HepG2 (cell line): Measurements from ENCODE around the gene CCDC102B. TPM values are rescaled to one million over a fixed set of nuclear protein-coding genes. Genes with fewer than 3 reads are reported as not detected.

Source experiments
- ATAC-seq: fragments of 200-7000 bp; cut with Tn5 transposase; 3 replicates; pipeline ENCODE4 v1.9.1; 2020; ENCODE audit warnings: mild to moderate bottlenecking, moderate library complexity
- BruUV-seq: library from RNA; stranded (reverse); fragments of 400-500 nt; replicated peaks from 2 replicates; lab custom pipeline; 2021; lab: Mats Ljungman, UMichigan
- CTCF ChIA-PET: fragments of 300-600 bp; formaldehyde crosslinking; extraction: SDS; loops from one replicate; lab custom pipeline; 2021; ENCODE audit warnings: low total read pairs, inconsistent platforms, low intra/inter-chr PET ratio; lab: Yijun Ruan, JAX
- POLR2A ChIA-PET: fragments of 350-600 bp; sonication (Branson Sonifier 250); formaldehyde crosslinking; loops from one replicate; lab custom pipeline; 2020; ENCODE audit warnings: antibody characterized with exemption, inconsistent platforms; lab: Yijun Ruan, JAX
- DNase-seq: peaks from one replicate; pipeline ENCODE4 v3.0.0-alpha.2; 2015; ENCODE audit warnings: low spot score
- FAIRE-seq: peaks from 3 replicates; lab custom pipeline; 2011; peaks lifted over from hg19 to GRCh38; lab: Jason Lieb, UNC
- H2AFZ ChIP-seq: one replicate; pipeline ENCODE4 v1.6.1; 2011; ENCODE audit warnings: low read length, inconsistent platforms
- H3K27ac ChIP-seq: fragments of 300-600 bp; 3 replicates; pipeline ENCODE4 v1.8.0; 2011; ENCODE audit warnings: mixed run types, mild to moderate bottlenecking, mixed read lengths, low read length, inconsistent platforms; ENCODE audit not compliant: insufficient read depth; ENCODE audit errors: extremely low read length
- H3K27me3 ChIP-seq, 2 experiments: fragments of 200-600 bp in 1 of 2; 2 replicates in 1 of 2; 3 replicates in 1 of 2; pipeline versions ENCODE4 v1.6.0 to v1.8.0; 2011; ENCODE audit warnings: low read length in 2 of 2, mild to moderate bottlenecking in 2 of 2, moderate library complexity in 2 of 2, inconsistent platforms in 1 of 2; ENCODE audit not compliant: insufficient read depth in 2 of 2, control insufficient read depth in 1 of 2
- H3K36me3 ChIP-seq, 2 experiments: fragments of 200-600 bp in 1 of 2; replicated peaks in 1 of 2; 2 replicates in 1 of 2; 3 replicates in 1 of 2; pipeline versions ENCODE4 v1.5.1 to v1.8.0; 2011; ENCODE audit warnings: low read length in 2 of 2, inconsistent platforms in 1 of 2; ENCODE audit not compliant: insufficient read depth in 2 of 2, control insufficient read depth in 1 of 2
- H3K4me1 ChIP-seq: 2 replicates; pipeline ENCODE4 v1.5.1; 2012; ENCODE audit warnings: low read length, inconsistent platforms; ENCODE audit not compliant: insufficient read depth
- H3K4me2 ChIP-seq: 2 replicates; pipeline ENCODE4 v1.6.0; 2011; ENCODE audit warnings: low read depth, low read length, inconsistent platforms
- H3K4me3 ChIP-seq, 3 experiments: fragments of 200-600 bp in 1 of 3; sonication (generic), shearing (Covaris generic) in 1 of 3; replicated peaks in 1 of 3; 2 replicates each; pipeline ENCODE4 v1.5.1; 2011 to 2016; ENCODE audit warnings: low read length in 3 of 3, inconsistent platforms in 2 of 3, low read depth in 2 of 3, mild to moderate bottlenecking in 2 of 3, control low read depth in 1 of 3, mixed read lengths in 1 of 3; ENCODE audit not compliant: insufficient read depth in 1 of 3
- H3K79me2 ChIP-seq: one replicate; pipeline ENCODE4 v1.6.1; 2011; ENCODE audit warnings: low read length, inconsistent platforms; ENCODE audit not compliant: insufficient read depth
- H3K9ac ChIP-seq: 2 replicates; pipeline ENCODE4 v1.6.0; 2011; ENCODE audit warnings: mild to moderate bottlenecking, low read depth, low read length, inconsistent platforms; ENCODE audit not compliant: insufficient read depth
- H3K9me3 ChIP-seq: 2 replicates; pipeline ENCODE4 v1.5.1; 2012; ENCODE audit warnings: mild to moderate bottlenecking, low read length
- H4K20me1 ChIP-seq: 2 replicates; pipeline ENCODE4 v1.6.0; 2011; ENCODE audit warnings: inconsistent platforms, mild to moderate bottlenecking, low read length, moderate library complexity; ENCODE audit not compliant: insufficient read depth
- ATM ChIP-seq: fragments of 450-650 bp; IDR thresholded peaks from 2 replicates; pipeline ENCODE4 v1.7.1; 2017; ENCODE audit warnings: mild to moderate bottlenecking, borderline replicate concordance
- DPF2 ChIP-seq: sonication (generic); formaldehyde crosslinking; IDR thresholded peaks from 2 replicates; pipeline ENCODE4 v1.4.0; 2020; ENCODE audit warnings: mild to moderate bottlenecking, low read depth, missing genetic modification reagents, borderline replicate concordance
- FOXK2 ChIP-seq: fragments of 450-650 bp; IDR thresholded peaks from 2 replicates; pipeline ENCODE4 v1.6.1; 2016
- MIER2 ChIP-seq: IDR thresholded peaks from 2 replicates; pipeline ENCODE4 v1.6.1; 2016; ENCODE audit warnings: missing biosample characterization, missing genetic modification reagents
- ZC3H13 ChIP-seq: sonication (generic); formaldehyde crosslinking; IDR thresholded peaks from 2 replicates; pipeline ENCODE4 v1.8.1; 2023; ENCODE audit warnings: mild to moderate bottlenecking, missing genetic modification reagents, moderate library complexity
- ZFP36 ChIP-seq: fragments of 150-350 bp; IDR thresholded peaks from 2 replicates; pipeline ENCODE4 v1.6.1; 2018; ENCODE audit warnings: borderline replicate concordance, low read length, low read depth; ENCODE audit not compliant: partially characterized antibody
- ZNF562 ChIP-seq: sonication (generic); formaldehyde crosslinking; IDR thresholded peaks from 2 replicates; pipeline ENCODE4 v1.8.0; 2022; ENCODE audit warnings: missing genetic modification reagents, borderline replicate concordance
- ZNF563 ChIP-seq: sonication (generic); formaldehyde crosslinking; IDR thresholded peaks from 2 replicates; pipeline ENCODE4 v1.8.0; 2022; ENCODE audit warnings: mild to moderate bottlenecking, moderate library complexity, missing genetic modification reagents
- ZNF564 ChIP-seq: sonication (generic); formaldehyde crosslinking; IDR thresholded peaks from 2 replicates; pipeline ENCODE4 v1.8.1; 2023; ENCODE audit warnings: mild to moderate bottlenecking, missing genetic modification reagents
- ZNF75D ChIP-seq: sonication (generic); formaldehyde crosslinking; IDR thresholded peaks from 2 replicates; pipeline ENCODE4 v1.8.1; 2023; ENCODE audit warnings: missing genetic modification reagents, mild to moderate bottlenecking, borderline replicate concordance
- WGBS: methylation state at CpG from one replicate; pipeline ENCODE4 v1.1.6; 2017; ENCODE audit warnings: low lambda C conversion rate; 5-methylcytosine and 5-hydroxymethylcytosine counted together
- in situ Hi-C: cut with HindIII; loops from 2 replicates; pipeline ENCODE4 v1.10.0; 2017; ENCODE audit warnings: low pct_unique_long_range_greater_than_20kb; ENCODE audit not compliant: extremely low pct_ligation_motif_present
- intact Hi-C: fragments of 100-400 bp; cut with micrococcal nuclease; formaldehyde crosslinking; loops from one replicate; pipeline ENCODE4 v1.10.0; 2022; ENCODE audit not compliant: unreplicated experiment
- polyA plus RNA-seq, 8 experiments: library from polyadenylated mRNA; depleted of rRNA in 3 of 8; stranded (reverse) in 7 of 8; unstranded in 1 of 8; fragments of >200 nt; fragmentation: Illumina TruSeq in 4 of 8; extraction: Trizol in 4 of 8; gene quantifications; 2 replicates each; pipeline versions ENCODE4 v1.2.1 to v1.2.3, GENCODE V29; 2011 to 2016; ENCODE audit warnings: low read depth in 4 of 8, missing spikeins in 1 of 8, mixed read lengths in 1 of 8; ENCODE audit not compliant: insufficient read depth in 1 of 8
- total RNA-seq, 5 experiments: library from RNA; depleted of rRNA; stranded (reverse); fragments of >200 nt; fragmentation: Illumina TruSeq; extraction: Trizol; gene quantifications; 2 replicates each; pipeline ENCODE4 v1.2.3, GENCODE V29; 2016; ENCODE audit warnings: low read depth in 1 of 5
- TF ChIP-seq, protein P1 (sequence below): sonication (generic); formaldehyde crosslinking; conservative IDR thresholded peaks from 2 replicates; pipeline ENCODE4 v1.4.0; 2020; ENCODE audit warnings: missing genetic modification reagents
- TF ChIP-seq, protein P2 (sequence below): sonication (generic); formaldehyde crosslinking; IDR thresholded peaks from 2 replicates; pipeline ENCODE4 v1.8.1; 2023; ENCODE audit warnings: mild to moderate bottlenecking, missing genetic modification reagents
- TF ChIP-seq, protein P3 (sequence below): sonication (generic); formaldehyde crosslinking; IDR thresholded peaks from 2 replicates; pipeline ENCODE4 v1.4.0; 2020; ENCODE audit warnings: mild to moderate bottlenecking, missing genetic modification reagents
- TF ChIP-seq, protein P4 (sequence below): sonication (generic); formaldehyde crosslinking; IDR thresholded peaks from 2 replicates; pipeline ENCODE4 v1.8.0; 2022; ENCODE audit warnings: missing genetic modification reagents, mild to moderate bottlenecking, borderline replicate concordance

The CCDC102B gene
- total and polyA plus RNA-seq, 2 of the 13 experiments (the other 11 are each of a cell fraction or from before 2014, with no cell fraction given) = 2.3 to 3.7 TPM

DNA sequence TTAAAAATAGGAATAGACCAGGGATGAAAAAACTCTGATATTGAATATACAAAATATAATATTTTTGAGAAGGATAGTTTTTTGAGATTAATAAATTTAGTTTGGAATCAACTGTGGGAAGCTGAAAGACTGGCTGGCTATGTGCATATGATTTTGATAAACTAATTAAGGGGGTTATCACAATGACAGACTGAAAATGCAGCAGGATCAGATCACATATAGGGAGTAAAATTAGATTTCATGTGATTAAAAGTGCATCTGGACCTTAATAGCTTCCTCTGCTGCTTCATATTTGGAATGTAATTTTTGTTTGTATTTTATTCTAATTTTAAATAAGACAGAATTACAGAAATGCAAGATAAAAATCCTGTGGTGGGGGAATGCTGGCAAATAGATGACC, 111.7 kb downstream of the CCDC102B start:
- intact Hi-C loops (no loop called here), in situ Hi-C loops (no loop called here)
- no peak overlapping the region for H3K4me2 ChIP-seq
- ATAC-seq = no peak
- H3K27me3 ChIP-seq = no peaks in the 10 kb centered on the region
- no peak overlapping the region for H3K9ac ChIP-seq
- H4K20me1 ChIP-seq = no peaks in the 10 kb centered on the region
- H3K36me3 ChIP-seq = no peaks in the 10 kb centered on the region
- POLR2A ChIA-PET = no interaction called here
- H3K4me1 ChIP-seq = no peaks in the 10 kb centered on the region
- no peak overlapping the region for H3K27ac ChIP-seq
- CTCF ChIA-PET = no interaction called here
- DNase-seq = no peak
- no peak for FAIRE-seq
- H3K79me2 ChIP-seq = no peaks in the 10 kb centered on the region
- TF ChIP-seq, protein P1, sequence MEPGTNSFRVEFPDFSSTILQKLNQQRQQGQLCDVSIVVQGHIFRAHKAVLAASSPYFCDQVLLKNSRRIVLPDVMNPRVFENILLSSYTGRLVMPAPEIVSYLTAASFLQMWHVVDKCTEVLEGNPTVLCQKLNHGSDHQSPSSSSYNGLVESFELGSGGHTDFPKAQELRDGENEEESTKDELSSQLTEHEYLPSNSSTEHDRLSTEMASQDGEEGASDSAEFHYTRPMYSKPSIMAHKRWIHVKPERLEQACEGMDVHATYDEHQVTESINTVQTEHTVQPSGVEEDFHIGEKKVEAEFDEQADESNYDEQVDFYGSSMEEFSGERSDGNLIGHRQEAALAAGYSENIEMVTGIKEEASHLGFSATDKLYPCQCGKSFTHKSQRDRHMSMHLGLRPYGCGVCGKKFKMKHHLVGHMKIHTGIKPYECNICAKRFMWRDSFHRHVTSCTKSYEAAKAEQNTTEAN (CRISPR knock-in tag) = no peak
- no TSS peak for BruUV-seq
- H2AFZ ChIP-seq = no peak overlapping the region
- H3K4me3 ChIP-seq = no peak overlapping the region
- no peaks in the 10 kb centered on the region for H3K9me3 ChIP-seq

DNA sequence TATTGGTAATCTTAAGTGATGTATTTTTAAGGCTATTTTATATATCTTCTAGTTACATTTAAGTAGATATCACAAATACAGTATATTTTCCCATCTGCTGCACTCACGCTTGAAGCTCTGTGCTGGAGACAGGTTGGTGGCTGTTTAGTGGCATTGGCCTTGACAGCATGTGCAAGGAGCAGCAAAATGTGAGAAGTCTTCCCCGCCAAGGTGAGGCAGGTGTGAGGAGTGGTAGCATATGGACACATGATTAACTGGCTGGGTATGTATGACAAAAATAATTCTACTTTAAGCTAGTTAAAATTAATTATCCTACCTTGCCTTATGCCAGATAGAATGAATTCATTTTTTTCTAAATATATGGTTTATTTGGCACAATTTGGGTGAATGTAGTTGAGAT, 117.2 kb downstream of the CCDC102B start:
- no peak overlapping the region for H3K27ac ChIP-seq
- TF ChIP-seq ATM (no peak), ZFP36 (no peak), ZC3H13 (CRISPR knock-in tag) (no peak), ZNF564 (CRISPR knock-in tag) (no peak), MIER2 (CRISPR knock-in tag) (no peak), FOXK2 (no peak), DPF2 (CRISPR knock-in tag) (no peak), ZNF562 (no peak), ZNF75D (CRISPR knock-in tag) (no peak), ZNF563 (CRISPR knock-in tag) (no peak)
- TF ChIP-seq, protein P2, sequence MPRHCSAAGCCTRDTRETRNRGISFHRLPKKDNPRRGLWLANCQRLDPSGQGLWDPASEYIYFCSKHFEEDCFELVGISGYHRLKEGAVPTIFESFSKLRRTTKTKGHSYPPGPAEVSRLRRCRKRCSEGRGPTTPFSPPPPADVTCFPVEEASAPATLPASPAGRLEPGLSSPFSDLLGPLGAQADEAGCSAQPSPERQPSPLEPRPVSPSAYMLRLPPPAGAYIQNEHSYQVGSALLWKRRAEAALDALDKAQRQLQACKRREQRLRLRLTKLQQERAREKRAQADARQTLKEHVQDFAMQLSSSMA (CRISPR knock-in tag) = no peak
- TF ChIP-seq, protein P3, sequence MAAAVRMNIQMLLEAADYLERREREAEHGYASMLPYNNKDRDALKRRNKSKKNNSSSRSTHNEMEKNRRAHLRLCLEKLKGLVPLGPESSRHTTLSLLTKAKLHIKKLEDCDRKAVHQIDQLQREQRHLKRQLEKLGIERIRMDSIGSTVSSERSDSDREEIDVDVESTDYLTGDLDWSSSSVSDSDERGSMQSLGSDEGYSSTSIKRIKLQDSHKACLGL = no peak
- TF ChIP-seq, protein P4, sequence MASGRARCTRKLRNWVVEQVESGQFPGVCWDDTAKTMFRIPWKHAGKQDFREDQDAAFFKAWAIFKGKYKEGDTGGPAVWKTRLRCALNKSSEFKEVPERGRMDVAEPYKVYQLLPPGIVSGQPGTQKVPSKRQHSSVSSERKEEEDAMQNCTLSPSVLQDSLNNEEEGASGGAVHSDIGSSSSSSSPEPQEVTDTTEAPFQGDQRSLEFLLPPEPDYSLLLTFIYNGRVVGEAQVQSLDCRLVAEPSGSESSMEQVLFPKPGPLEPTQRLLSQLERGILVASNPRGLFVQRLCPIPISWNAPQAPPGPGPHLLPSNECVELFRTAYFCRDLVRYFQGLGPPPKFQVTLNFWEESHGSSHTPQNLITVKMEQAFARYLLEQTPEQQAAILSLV (CRISPR knock-in tag) = no peak
- H3K27me3 ChIP-seq = no peaks in the 10 kb centered on the region
- H3K4me1 ChIP-seq = peaks cover 15% of the 10 kb centered on the region
- CTCF ChIA-PET = no interaction called here
- FAIRE-seq (no peak), DNase-seq (no peak), ATAC-seq (no peak)
- POLR2A ChIA-PET = no interaction called here
- no peak overlapping the region for H2AFZ ChIP-seq
- H3K79me2 ChIP-seq = no peaks in the 10 kb centered on the region
- no TSS peak for BruUV-seq
- H3K4me3 ChIP-seq = no peak overlapping the region
- intact Hi-C loops = no loop called here
- H3K4me2 ChIP-seq = no peak overlapping the region
- 75% methylated on average over 2 of the region's 2 CpGs for WGBS
- in situ Hi-C loops = no loop called here
- no peak overlapping the region for H3K9ac ChIP-seq
- H3K9me3 ChIP-seq = no peaks in the 10 kb centered on the region
- H3K36me3 ChIP-seq = no peaks in the 10 kb centered on the region
- H4K20me1 ChIP-seq = no peaks in the 10 kb centered on the region
